NCI-H2171 (cell line): ENCODE results near the gene OSGEPL1.
"Not testable (repeated sequence)": the region's sequence is repeated elsewhere in the genome, so short reads cannot be mapped to it uniquely, and the experiment has no call there.

Experiments used
- DNase-seq: peaks from one replicate; lab custom pipeline; 2025; lab: John Stamatoyannopoulos, UW

OSGEPL1 gene

GRCh38 chr2:189729430-189729829 lies 33.2 kb downstream of the OSGEPL1 start:
- DNase-seq: no peak

GRCh38 chr2:189726849-189727248 lies 35.7 kb downstream of the OSGEPL1 start:
- DNase-seq: no peak

GRCh38 chr2:189726271-189726670 lies 36.3 kb downstream of the OSGEPL1 start:
- DNase-seq: no peak

- no peak for DNase-seq
These were observed 39.4 kb downstream of the OSGEPL1 start for GRCh38 chr2:189723192-189723591.

GRCh38 chr2:189719571-189719970 lies 43.0 kb downstream of the OSGEPL1 start:
- no peak for DNase-seq

GRCh38 chr2:189717593-189717992 lies 45.0 kb downstream of the OSGEPL1 start:
- DNase-seq: not testable (repeated sequence)

GRCh38 chr2:189709501-189710221 lies 52.9 kb downstream of the OSGEPL1 start:
- no peak for DNase-seq

- DNase-seq: no peak
These were observed 60.5 kb downstream of the OSGEPL1 start for GRCh38 chr2:189702071-189702470.

- DNase-seq: no peak
These were observed 61.9 kb downstream of the OSGEPL1 start for GRCh38 chr2:189700681-189701080.

- DNase-seq: peak; percentile 5
These were observed 64.3 kb downstream of the OSGEPL1 start for GRCh38 chr2:189698020-189698887.
